ENCODE data around the gene LRRC14B. TPM values are rescaled to one million over a fixed set of nuclear protein-coding genes. Genes with fewer than 3 reads are reported as not detected.
"Not testable (repeated sequence)": the region's sequence is repeated elsewhere in the genome, so short reads cannot be mapped to it uniquely, and the experiment has no call there.

The LRRC14B gene
- total RNA-seq, 1 experiment from 2014 or later = not detected

DNA sequence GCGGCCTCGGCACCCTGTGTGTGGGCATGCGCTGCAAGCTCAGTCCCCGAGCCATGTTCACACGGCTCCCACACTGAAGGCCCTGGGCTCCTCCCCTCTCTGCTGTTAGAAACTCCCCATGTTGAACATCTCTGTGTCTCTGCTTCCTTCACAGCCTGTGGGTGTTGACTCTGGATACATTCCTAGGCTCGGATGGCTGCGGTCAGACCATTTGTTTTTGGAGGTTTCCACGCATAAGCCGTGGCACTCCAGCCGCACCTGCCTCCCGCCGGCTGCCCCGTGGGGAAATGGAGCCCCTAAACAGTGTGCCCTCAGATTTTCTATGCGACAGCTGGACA is 31.2 kb upstream of the LRRC14B start:
- DNase-seq (ENCODE audit: low spot score) = no peak

DNA sequence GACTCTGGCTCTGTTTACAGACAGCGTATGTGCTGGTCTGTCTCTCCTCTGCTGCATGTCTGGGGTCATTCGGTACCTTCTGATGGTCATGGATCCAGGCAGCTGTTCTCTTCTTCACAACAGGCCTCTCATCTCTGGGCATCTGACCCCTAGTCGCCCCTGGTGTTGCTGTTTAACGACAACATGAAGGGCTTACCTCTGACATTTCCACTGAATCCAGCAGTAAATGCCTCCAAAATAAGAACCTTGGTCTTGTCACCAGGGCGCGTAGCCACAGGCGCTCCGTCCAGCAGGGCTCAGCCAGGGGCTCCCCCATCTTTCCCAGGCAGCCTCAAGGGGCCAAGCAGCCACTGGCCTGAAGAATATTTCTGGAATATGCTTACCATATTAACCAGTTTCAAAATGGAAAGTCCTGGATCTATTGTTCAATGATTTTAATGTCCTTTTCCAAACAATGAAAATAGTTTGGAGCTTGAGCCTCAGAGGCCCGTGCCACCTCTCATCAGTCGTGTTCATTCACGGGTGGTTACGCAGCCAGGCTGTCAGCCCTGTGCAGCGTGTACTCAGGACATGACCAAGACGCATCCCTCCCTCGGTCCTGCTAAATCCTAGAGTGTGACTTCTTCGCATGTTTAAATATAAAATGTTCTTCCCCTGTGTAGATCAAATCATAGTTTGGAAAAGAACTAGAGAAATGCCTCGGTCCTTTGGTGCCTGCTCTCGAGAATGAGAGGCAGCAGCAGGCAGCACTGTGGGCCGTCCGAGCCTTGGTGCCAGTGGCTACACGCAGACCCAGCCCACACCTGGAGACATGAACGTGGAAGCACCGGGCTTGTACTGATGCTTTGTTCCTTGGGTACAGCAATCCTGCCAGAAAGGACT is 30.1 kb upstream of the LRRC14B start:
- DNase-seq (ENCODE audit: low spot score) = no peak

DNA sequence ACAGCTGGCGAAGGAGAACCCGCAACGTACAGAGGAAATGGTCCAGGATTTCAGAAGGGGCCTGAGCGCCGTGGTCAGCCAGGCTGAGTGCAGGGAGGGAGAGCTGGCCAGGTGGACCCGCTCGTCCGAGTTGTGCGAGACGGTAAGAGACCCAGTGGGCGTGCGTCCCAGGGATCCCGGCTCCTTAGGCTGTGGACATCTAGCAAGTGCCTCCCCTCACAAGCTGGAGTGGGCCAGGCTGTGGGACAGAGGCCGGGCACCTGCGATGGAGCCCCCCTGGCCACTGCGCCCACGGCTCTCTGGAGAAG is 29.5 kb upstream of the LRRC14B start:
- no peak for DNase-seq (ENCODE audit: low spot score)

DNA sequence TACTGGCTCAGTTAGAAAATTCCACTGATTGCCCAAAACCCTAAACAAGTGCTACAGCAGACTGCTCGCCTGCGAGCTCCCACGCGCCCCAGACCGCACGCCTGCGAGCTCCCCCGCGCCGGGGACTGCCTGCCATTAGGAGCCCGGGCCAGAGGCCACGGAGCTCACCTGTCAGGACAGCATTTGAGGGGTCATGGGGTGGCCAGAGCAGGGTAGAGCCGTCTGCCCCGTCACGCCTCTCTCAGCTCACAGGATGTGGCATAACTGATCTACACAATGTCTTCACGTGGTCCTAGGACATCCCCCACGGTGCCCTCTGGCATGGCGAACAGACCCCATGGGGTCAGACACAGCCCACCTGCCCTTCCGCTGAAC is 29.1 kb upstream of the LRRC14B start:
- no peak for DNase-seq (ENCODE audit: low spot score)

- no peak for DNase-seq (ENCODE audit: low spot score)
Measured at GRCh38 chr5:162565-163337, 28.5 kb upstream of the LRRC14B start.

- no peak for DNase-seq (ENCODE audit: low spot score)
Measured at GRCh38 chr5:163338-163620, 28.0 kb upstream of the LRRC14B start.

- DNase-seq (ENCODE audit: low spot score) = no peak
Measured at GRCh38 chr5:163841-164240, 27.5 kb upstream of the LRRC14B start.

GRCh38 chr5:164244-164643 is 27.1 kb upstream of the LRRC14B start:
- no peak for DNase-seq (ENCODE audit: low spot score)

DNA sequence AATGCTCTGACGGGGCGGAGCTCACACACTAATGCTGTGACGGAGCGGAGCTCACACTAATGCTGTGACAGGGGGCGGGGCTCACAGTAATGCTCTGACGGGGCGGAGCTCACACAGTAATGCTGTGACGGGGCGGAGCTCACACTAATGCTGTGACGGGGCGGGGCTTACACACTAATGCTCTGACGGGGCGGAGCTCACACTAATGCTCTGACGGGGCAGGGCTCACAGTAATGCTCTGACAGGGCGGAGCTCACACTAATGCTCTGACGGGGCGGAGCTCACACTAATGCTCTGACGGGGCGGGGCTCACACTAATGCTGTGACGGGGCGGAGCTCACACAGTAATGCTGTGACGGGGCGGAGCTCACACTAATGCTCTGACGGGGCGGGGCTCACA is 26.5 kb upstream of the LRRC14B start:
- not testable (repeated sequence) for DNase-seq (ENCODE audit: low spot score)

- no peak for DNase-seq (ENCODE audit: low spot score)
Measured at GRCh38 chr5:166441-167372, 24.6 kb upstream of the LRRC14B start.

- DNase-seq (ENCODE audit: low spot score) = no peak
Measured at GRCh38 chr5:167511-167910, 23.8 kb upstream of the LRRC14B start.

DNA sequence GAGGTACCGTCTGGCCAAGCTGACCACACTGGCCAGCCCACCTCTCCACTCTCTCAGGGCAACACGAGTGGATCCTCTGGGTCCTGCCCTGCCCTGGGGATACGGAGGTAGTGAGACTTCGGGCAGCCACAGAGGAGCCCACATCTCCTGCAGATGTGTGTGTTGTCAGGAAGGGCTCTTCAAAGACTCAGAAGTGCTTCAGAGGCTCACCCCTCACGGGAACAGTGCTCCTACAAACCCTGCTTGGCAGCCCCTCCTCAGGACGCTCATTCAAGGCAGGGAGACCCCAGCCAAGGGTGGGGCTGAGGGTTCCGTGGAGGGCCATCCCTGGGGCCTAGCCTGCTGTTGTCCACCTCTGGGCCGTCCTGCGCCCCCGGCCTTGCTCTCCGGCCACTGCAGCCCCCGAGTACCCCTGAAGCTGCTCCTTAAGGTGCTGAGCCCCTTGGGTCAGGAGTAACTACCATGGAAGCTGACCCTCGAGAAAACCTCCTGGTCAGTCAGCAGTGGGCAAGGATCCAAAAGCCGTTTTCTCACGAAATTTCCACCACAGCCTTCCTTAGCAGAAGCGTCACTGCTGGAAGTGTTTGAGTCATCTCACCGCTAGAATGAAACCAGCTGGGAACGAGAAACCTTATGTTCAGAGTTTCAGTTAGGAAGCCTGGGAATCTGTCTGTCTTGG is 23.2 kb upstream of the LRRC14B start:
- DNase-seq (ENCODE audit: low spot score) = peak; percentile 94

- DNase-seq (ENCODE audit: low spot score) = no peak
Measured at GRCh38 chr5:169071-169727, 22.1 kb upstream of the LRRC14B start.

DNA sequence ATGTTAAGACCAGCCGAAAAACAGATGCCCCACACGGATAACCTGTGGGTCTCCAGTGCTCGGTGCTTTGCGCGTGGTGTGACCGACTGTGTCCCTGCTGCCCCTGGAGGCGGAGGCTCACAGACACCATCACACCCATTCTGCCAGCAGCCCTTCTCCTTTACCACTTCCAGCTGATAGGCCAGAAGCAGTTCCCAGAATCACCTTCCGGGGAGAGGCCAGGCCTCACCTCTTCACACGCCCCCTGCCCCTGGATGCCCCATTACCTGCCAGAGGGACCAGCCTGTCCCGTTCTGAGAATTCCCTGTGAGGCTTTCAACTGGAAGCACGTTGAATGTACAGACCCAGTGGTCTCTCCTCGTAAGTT is 21.6 kb upstream of the LRRC14B start:
- no peak for DNase-seq (ENCODE audit: low spot score)

DNA sequence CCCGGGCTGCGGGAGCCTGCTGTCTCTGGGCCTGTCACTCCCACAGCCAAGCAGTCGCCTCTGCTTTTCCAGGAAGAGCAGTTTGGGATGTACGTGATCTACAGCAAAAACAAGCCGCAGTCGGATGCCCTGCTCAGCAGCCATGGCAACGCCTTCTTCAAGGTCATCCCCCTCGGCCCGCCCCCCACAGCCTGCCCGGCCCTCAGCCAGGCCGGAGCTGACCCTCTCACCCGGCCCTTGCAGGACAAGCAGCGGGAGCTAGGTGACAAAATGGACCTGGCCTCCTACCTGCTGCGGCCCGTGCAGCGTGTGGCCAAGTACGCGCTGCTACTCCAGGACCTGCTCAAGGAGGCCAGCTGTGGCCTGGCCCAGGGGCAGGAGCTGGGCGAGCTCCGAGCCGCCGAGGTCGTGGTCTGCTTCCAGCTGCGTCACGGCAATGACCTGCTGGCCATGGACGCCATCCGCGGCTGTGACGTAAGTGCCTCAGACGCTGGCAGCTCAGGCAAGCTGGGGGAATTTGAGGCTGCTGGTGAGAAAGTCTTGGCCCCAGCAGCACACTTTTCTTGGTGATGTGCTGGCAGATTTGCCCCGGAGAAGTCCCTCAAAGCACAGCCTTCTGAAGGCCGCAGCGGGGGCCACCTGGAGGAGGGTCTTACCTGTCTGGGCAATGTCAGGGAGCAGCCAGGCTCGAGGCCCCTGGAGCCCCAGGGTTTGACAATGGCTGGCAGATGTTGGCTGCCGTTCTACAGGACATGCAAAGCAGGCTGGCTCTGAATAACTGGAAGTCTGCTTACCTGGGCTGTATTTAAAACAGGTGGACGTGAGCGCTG is 20.1 kb upstream of the LRRC14B start:
- no peak for DNase-seq (ENCODE audit: low spot score)

GRCh38 chr5:171801-172331 is 19.4 kb upstream of the LRRC14B start:
- no peak for DNase-seq (ENCODE audit: low spot score)

- DNase-seq (ENCODE audit: low spot score) = no peak
Measured at GRCh38 chr5:172421-172820, 18.9 kb upstream of the LRRC14B start.

GRCh38 chr5:172841-173251 is 18.4 kb upstream of the LRRC14B start:
- no peak for DNase-seq (ENCODE audit: low spot score)

DNA sequence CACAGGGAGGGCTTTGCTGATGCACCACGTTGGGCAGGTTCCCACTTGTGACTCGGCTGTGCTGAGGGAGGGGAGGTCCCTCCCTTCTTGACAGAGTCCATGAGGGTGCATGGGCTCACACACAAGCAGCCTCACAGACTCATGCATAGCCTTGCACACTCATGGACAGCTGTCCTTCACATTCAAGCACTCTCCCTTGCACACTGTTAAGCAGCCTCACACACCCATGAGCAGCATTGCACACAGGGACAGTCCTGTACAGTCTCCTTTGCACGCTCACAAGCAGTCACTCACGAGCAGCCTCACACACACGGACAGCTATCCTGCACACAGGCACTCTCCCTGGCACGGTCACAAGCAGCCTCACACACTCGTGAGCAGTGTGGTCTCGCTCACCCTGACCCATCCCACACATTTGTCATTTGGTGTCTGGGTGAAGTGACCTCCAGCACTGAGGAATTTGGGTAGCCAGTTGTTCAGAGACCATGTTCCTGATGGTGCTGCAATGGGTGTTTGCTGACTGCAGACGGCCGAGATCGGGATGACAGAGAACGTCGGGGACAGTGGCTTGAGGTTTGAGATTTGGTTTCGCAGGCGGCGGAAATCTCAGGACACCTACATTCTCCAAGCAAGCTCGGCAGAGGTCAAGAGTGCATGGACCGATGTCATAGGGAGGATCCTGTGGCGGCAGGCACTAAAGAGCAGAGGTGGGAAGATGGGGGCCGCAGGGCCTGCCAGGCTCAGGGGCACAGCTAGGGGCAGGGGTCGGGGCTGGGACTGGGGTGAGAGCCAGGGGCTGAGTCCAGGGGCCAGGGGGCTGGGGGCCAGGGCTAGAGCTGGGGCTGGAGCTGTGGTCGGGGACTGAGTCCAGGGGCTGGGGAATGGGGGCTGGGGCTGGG is 17.7 kb upstream of the LRRC14B start:
- no peak for DNase-seq (ENCODE audit: low spot score)
